Fibroblast of lung (primary cell): ENCODE results near the gene BCAN. TPM values are rescaled to one million over a fixed set of nuclear protein-coding genes. Genes with fewer than 3 reads are reported as not detected.

ENCODE experiments used
- DNase-seq, 2 donors: peaks; one replicate each; pipeline versions ENCODE4 v3.0.0 to v3.0.0-alpha.2; 2010; ENCODE audit warnings: low read depth in 2 of 2
- H2AFZ ChIP-seq: 2 replicates; pipeline ENCODE4 v1.5.1; 2012; ENCODE audit warnings: low read length, control low read depth, inconsistent platforms
- H3K27ac ChIP-seq: 2 replicates; pipeline ENCODE4 v1.5.1; 2011; ENCODE audit warnings: low read length, control low read depth; ENCODE audit not compliant: insufficient read depth
- H3K27me3 ChIP-seq: 2 replicates; pipeline ENCODE4 v1.5.1; 2011; ENCODE audit warnings: mild to moderate bottlenecking, low read length; ENCODE audit not compliant: control insufficient read depth, insufficient read depth
- H3K36me3 ChIP-seq: 2 replicates; pipeline ENCODE4 v1.5.1; 2011; ENCODE audit warnings: low read length; ENCODE audit not compliant: control insufficient read depth, insufficient read depth
- H3K4me1 ChIP-seq: 2 replicates; pipeline ENCODE4 v1.5.1; 2011; ENCODE audit warnings: low read length; ENCODE audit not compliant: control insufficient read depth, insufficient read depth; ENCODE audit errors: extremely low read depth
- H3K4me2 ChIP-seq: 2 replicates; pipeline ENCODE4 v1.5.1; 2011; ENCODE audit warnings: low read length, control low read depth; ENCODE audit not compliant: insufficient read depth; ENCODE audit errors: extremely low read depth
- H3K4me3 ChIP-seq, 4 experiments: fragments of 200-600 bp in 1 of 4; sonication (generic) in 1 of 4; replicated peaks in 1 of 4; 2 replicates each; pipeline ENCODE4 v1.5.1; 2011 to 2016; ENCODE audit warnings: low read length in 4 of 4, low read depth in 3 of 4, mild to moderate bottlenecking in 3 of 4, control low read depth in 2 of 4, inconsistent platforms in 1 of 4, mixed read lengths in 1 of 4; ENCODE audit not compliant: insufficient read depth in 1 of 4; ENCODE audit errors: control extremely low read depth in 1 of 4
- H3K79me2 ChIP-seq: 2 replicates; pipeline ENCODE4 v1.5.1; 2012; ENCODE audit warnings: mild to moderate bottlenecking, low read length, inconsistent platforms; ENCODE audit not compliant: control insufficient read depth, insufficient read depth
- H3K9ac ChIP-seq: 2 replicates; pipeline ENCODE4 v1.5.1; 2011; ENCODE audit warnings: mild to moderate bottlenecking, low read length, control low read depth; ENCODE audit not compliant: insufficient read depth
- H3K9me3 ChIP-seq: 2 replicates; pipeline ENCODE4 v1.5.1; 2012; ENCODE audit warnings: low read depth, low read length; ENCODE audit not compliant: control insufficient read depth, insufficient read depth
- H4K20me1 ChIP-seq: 2 replicates; pipeline ENCODE4 v1.5.1; 2011; ENCODE audit warnings: low read length; ENCODE audit not compliant: control insufficient read depth, insufficient read depth; ENCODE audit errors: extremely low read depth
- CTCF ChIP-seq, 2 donors: IDR thresholded peaks in 1 of 2; conservative IDR thresholded peaks in 1 of 2; 1 replicate in 1 of 2; 2 replicates in 1 of 2; pipeline ENCODE4 v1.5.1; 2011 to 2012; ENCODE audit warnings: low read length in 2 of 2, control low read depth in 1 of 2, inconsistent platforms in 1 of 2, low read depth in 1 of 2, mild to moderate bottlenecking in 1 of 2
- EZH2 ChIP-seq: IDR thresholded peaks from 2 replicates; pipeline ENCODE4 v1.5.1; 2012; ENCODE audit warnings: low read length, control low read depth, mild to moderate bottlenecking; ENCODE audit errors: missing control alignments
- polyA plus RNA-seq, 2 donors: library from polyadenylated mRNA; depleted of rRNA in 1 of 2; stranded (reverse) in 1 of 2; unstranded in 1 of 2; fragments of >200 nt; gene quantifications; 2 replicates each; pipeline ENCODE4 v1.2.1, GENCODE V29; 2011 to 2012; ENCODE audit warnings: missing spikeins in 1 of 2
- total RNA-seq: library from RNA; depleted of rRNA; stranded (reverse); fragments of >200 nt; gene quantifications from 2 replicates; pipeline ENCODE4 v1.2.1, GENCODE V29; 2014

The BCAN gene
- total and polyA plus RNA-seq, 2 donors (not counting 1 experiment from before 2014, with no cell fraction given) = 0.03 TPM; not detected in 1

DNA sequence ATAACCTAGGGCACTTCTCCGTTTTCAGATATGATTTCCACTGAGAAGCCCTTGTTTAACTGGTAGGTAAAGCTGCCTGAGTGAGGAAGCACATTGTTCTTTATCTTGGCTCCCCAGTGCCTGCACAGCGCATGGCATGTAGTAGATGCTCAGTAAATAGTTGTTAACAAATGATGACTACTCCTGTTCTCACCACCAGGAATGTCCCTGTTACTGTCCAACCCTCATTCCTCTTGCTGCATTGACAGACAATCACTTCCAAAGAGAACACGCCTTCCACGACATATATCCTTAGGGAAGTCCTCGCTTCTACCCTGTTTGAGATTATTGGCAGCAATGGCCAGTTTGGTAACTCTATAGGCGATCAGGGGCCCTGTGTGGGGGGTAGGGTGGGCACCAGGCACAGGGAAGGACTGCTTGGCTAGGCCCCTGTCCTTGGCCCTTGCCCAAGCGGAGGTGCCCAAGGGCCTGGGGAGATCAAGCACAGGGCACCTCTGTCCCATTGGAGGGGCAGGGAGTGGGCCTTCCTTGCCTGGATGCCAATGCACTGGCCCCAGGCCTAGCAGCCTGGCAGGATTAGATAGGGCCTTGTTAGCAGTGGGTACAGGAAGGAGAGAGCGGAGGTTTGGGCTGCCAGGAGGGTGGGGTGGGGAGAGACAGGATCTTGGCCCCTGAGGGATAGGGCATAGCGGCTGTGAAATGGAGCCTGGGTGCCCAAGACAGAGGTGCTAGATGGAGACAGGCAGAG is 25.1 kb downstream of the BCAN start:
- no peak overlapping the region for H2AFZ ChIP-seq
- no peaks in the 10 kb centered on the region for H3K79me2 ChIP-seq
- H3K4me2 ChIP-seq = no peak overlapping the region
- H3K4me1 ChIP-seq = peaks cover 49% of the 10 kb centered on the region
- no peaks in the 10 kb centered on the region for H3K27me3 ChIP-seq
- peak in 1 of 2 donors; percentile 25 for DNase-seq
- H3K4me3 ChIP-seq = no peak overlapping the region
- no peaks in the 10 kb centered on the region for H3K9me3 ChIP-seq
- no peak for TF ChIP-seq EZH2
- TF ChIP-seq CTCF (conservative IDR thresholded peaks at IDR 0.05 in 1 of 2, IDR thresholded peaks at IDR 0.05 in 1 of 2; ENCODE audit: low read depth in 1 of 2, low read length in 2 of 2) = no peak
- H3K9ac ChIP-seq = no peak overlapping the region
- H4K20me1 ChIP-seq = no peaks in the 10 kb centered on the region
- no peak overlapping the region for H3K27ac ChIP-seq
- H3K36me3 ChIP-seq = no peaks in the 10 kb centered on the region

GRCh38 chr1:156667610-156667967 is 25.7 kb downstream of the BCAN start:
- H2AFZ ChIP-seq = peak overlapping the region; percentile 7

More at GRCh38 chr1:156667610-156667967, 25.7 kb downstream of the BCAN start:
- H3K4me1 ChIP-seq = peaks cover 43% of the 10 kb centered on the region
- no peaks in the 10 kb centered on the region for H4K20me1 ChIP-seq
- no peaks in the 10 kb centered on the region for H3K27me3 ChIP-seq
- H3K4me2 ChIP-seq = no peak overlapping the region
- no peak overlapping the region for H3K4me3 ChIP-seq
- H3K36me3 ChIP-seq = peaks cover 1% of the 10 kb centered on the region
- TF ChIP-seq EZH2 (no peak), CTCF (conservative IDR thresholded peaks at IDR 0.05 in 1 of 2, IDR thresholded peaks at IDR 0.05 in 1 of 2; ENCODE audit: low read depth in 1 of 2, low read length in 2 of 2) (no peak)
- DNase-seq = peak; percentile 21 to 51
- H3K79me2 ChIP-seq = no peaks in the 10 kb centered on the region
- H3K9me3 ChIP-seq = no peaks in the 10 kb centered on the region
- H3K9ac ChIP-seq = no peak overlapping the region
- H3K27ac ChIP-seq = peak overlapping the region; percentile 35
